GM10847 (cell line): ENCODE data around the gene GTF2IRD1.

Source experiments
- POLR2A ChIP-seq: IDR thresholded peaks from 2 replicates; pipeline ENCODE4 v1.6.1; 2011; ENCODE audit not compliant: insufficient read length; ENCODE audit errors: extremely low read depth

Gene GTF2IRD1

GRCh38 chr7:74430961-74431466 is 22.7 kb upstream of the GTF2IRD1 start:
- no peak for TF ChIP-seq POLR2A

- no peak for TF ChIP-seq POLR2A
These were observed 15.4 kb upstream of the GTF2IRD1 start for GRCh38 chr7:74438327-74438726.

GRCh38 chr7:74439541-74439940 is 14.2 kb upstream of the GTF2IRD1 start:
- TF ChIP-seq POLR2A, result no peak

- TF ChIP-seq POLR2A, result no peak
These were observed 11.9 kb upstream of the GTF2IRD1 start for GRCh38 chr7:74441801-74442200.

GRCh38 chr7:74443543-74444247 is 10.0 kb upstream of the GTF2IRD1 start:
- TF ChIP-seq POLR2A, result no peak

GRCh38 chr7:74449144-74449543 is 4.6 kb upstream of the GTF2IRD1 start:
- no peak for TF ChIP-seq POLR2A

GRCh38 chr7:74449809-74450397 is 3.8 kb upstream of the GTF2IRD1 start:
- no peak for TF ChIP-seq POLR2A

- no peak for TF ChIP-seq POLR2A
These were observed 871 bp upstream of the GTF2IRD1 start for GRCh38 chr7:74452748-74453321.

GRCh38 chr7:74454021-74454924 is 567 bp downstream of the GTF2IRD1 start:
- no peak for TF ChIP-seq POLR2A

- TF ChIP-seq POLR2A, result no peak
These were observed 1.2 kb downstream of the GTF2IRD1 start for GRCh38 chr7:74454925-74455288.

GRCh38 chr7:74455291-74455804 is 1.6 kb downstream of the GTF2IRD1 start:
- no peak for TF ChIP-seq POLR2A

- TF ChIP-seq POLR2A, result no peak
These were observed 2.2 kb downstream of the GTF2IRD1 start for GRCh38 chr7:74455928-74456327.

GRCh38 chr7:74457007-74457406 is 3.3 kb downstream of the GTF2IRD1 start:
- no peak for TF ChIP-seq POLR2A

- TF ChIP-seq POLR2A, result no peak
These were observed 8.4 kb downstream of the GTF2IRD1 start for GRCh38 chr7:74461970-74462706.
